SK-N-SH treated with all-trans-retinoic acid at 6 μM for 48 hours (cell line): ENCODE results near the gene WSCD2.

Experiments used
- ATAC-seq: fragments of 200-7000 bp; cut with Tn5 transposase; 3 replicates; pipeline ENCODE4 v1.9.1; 2020; ENCODE audit warnings: mild to moderate bottlenecking, moderate library complexity
- ARNTL ChIP-seq: fragments of 450-650 bp; formaldehyde crosslinking; IDR thresholded peaks from 2 replicates; pipeline ENCODE4 v1.5.0; 2020; ENCODE audit warnings: low read depth, mild to moderate bottlenecking, moderate library complexity, borderline replicate concordance
- BACH2 ChIP-seq: fragments of 250-450 bp; sonication (Bioruptor Pico); IDR thresholded peaks from 2 replicates; pipeline ENCODE4 v1.9.0; 2021; ENCODE audit warnings: mild to moderate bottlenecking, borderline replicate concordance
- CSDC2 ChIP-seq: fragments of 250-450 bp; sonication (Bioruptor Pico); IDR thresholded peaks from 2 replicates; pipeline ENCODE4 v1.5.0; 2020; ENCODE audit warnings: mild to moderate bottlenecking, moderate library complexity
- CSRNP3 ChIP-seq: fragments of 250-450 bp; sonication (Bioruptor Pico); IDR thresholded peaks from 2 replicates; pipeline ENCODE4 v1.5.1; 2021; ENCODE audit warnings: mild to moderate bottlenecking, moderate library complexity
- ESRRG ChIP-seq: fragments of 250-450 bp; sonication (Bioruptor Pico); IDR thresholded peaks from 2 replicates; pipeline ENCODE4 v1.6.1; 2021; ENCODE audit warnings: mild to moderate bottlenecking
- GLIS3 ChIP-seq: fragments of 250-450 bp; sonication (Bioruptor Pico); IDR thresholded peaks from 2 replicates; pipeline ENCODE4 v1.5.0; 2020; ENCODE audit warnings: mild to moderate bottlenecking, moderate library complexity
- ISL1 ChIP-seq: fragments of 250-450 bp; sonication (Bioruptor Pico); IDR thresholded peaks from 2 replicates; pipeline ENCODE4 v2.1.2; 2022; ENCODE audit warnings: mild to moderate bottlenecking, moderate library complexity
- OSR1 ChIP-seq: fragments of 250-450 bp; sonication (Bioruptor Pico); IDR thresholded peaks from 2 replicates; pipeline ENCODE4 v1.8.0; 2022; ENCODE audit warnings: moderate library complexity, mild to moderate bottlenecking, inconsistent platforms
- PATZ1 ChIP-seq: fragments of 250-450 bp; sonication (Bioruptor Pico); IDR thresholded peaks from 2 replicates; pipeline ENCODE4 v1.8.0; 2020; ENCODE audit warnings: mild to moderate bottlenecking, moderate library complexity, borderline replicate concordance
- PPARA ChIP-seq: fragments of 250-450 bp; sonication (Bioruptor Pico); IDR thresholded peaks from 2 replicates; pipeline ENCODE4 v1.5.0; 2020; ENCODE audit warnings: mild to moderate bottlenecking, borderline replicate concordance
- RARB ChIP-seq: fragments of 250-450 bp; sonication (Bioruptor Pico); IDR thresholded peaks from 2 replicates; pipeline ENCODE4 v1.8.0; 2021; ENCODE audit warnings: mild to moderate bottlenecking, moderate library complexity
- TOX ChIP-seq: fragments of 250-450 bp; sonication (Bioruptor Pico); IDR thresholded peaks from 2 replicates; pipeline ENCODE4 v1.8.0; 2021; ENCODE audit warnings: mild to moderate bottlenecking, moderate library complexity, borderline replicate concordance
- TSHZ2 ChIP-seq: fragments of 250-450 bp; sonication (Bioruptor Pico); IDR thresholded peaks from 2 replicates; pipeline ENCODE4 v1.5.0; 2020; ENCODE audit warnings: mild to moderate bottlenecking, moderate library complexity
- ZC3H10 ChIP-seq: fragments of 250-450 bp; sonication (Bioruptor Pico); IDR thresholded peaks from 2 replicates; pipeline ENCODE4 v1.5.1; 2021; ENCODE audit warnings: mild to moderate bottlenecking, moderate library complexity
- ZFP3 ChIP-seq: fragments of 250-450 bp; sonication (Bioruptor Pico); IDR thresholded peaks from 2 replicates; pipeline ENCODE4 v1.5.0; 2020; ENCODE audit warnings: mild to moderate bottlenecking, moderate library complexity
- ZNF565 ChIP-seq: fragments of 450-650 bp; formaldehyde crosslinking; conservative IDR thresholded peaks from 2 replicates; pipeline ENCODE4 v1.5.0; 2020; ENCODE audit warnings: low read depth, mild to moderate bottlenecking, moderate library complexity
- ZNF70 ChIP-seq: fragments of 450-650 bp; formaldehyde crosslinking; IDR thresholded peaks from 2 replicates; pipeline ENCODE4 v1.5.0; 2020; ENCODE audit warnings: mild to moderate bottlenecking, moderate library complexity
- ZNF8 ChIP-seq: fragments of 450-650 bp; formaldehyde crosslinking; IDR thresholded peaks from 2 replicates; pipeline ENCODE4 v1.5.0; 2020; ENCODE audit warnings: mild to moderate bottlenecking, moderate library complexity
- TF ChIP-seq, protein P1 (sequence below): fragments of 250-450 bp; sonication (Bioruptor Pico); IDR thresholded peaks from 2 replicates; pipeline ENCODE4 v1.5.1; 2020; ENCODE audit warnings: low read depth, mild to moderate bottlenecking, moderate library complexity

Gene WSCD2

GRCh38 chr12:108117902-108118301, 11.2 kb upstream of the WSCD2 start (continued):
- TF ChIP-seq PATZ1 (no peak), OSR1 (CRISPR knock-in tag) (no peak), CSDC2 (CRISPR knock-in tag) (no peak), ZNF8 (no peak), ISL1 (CRISPR knock-in tag) (no peak)
- TF ChIP-seq, protein P1, sequence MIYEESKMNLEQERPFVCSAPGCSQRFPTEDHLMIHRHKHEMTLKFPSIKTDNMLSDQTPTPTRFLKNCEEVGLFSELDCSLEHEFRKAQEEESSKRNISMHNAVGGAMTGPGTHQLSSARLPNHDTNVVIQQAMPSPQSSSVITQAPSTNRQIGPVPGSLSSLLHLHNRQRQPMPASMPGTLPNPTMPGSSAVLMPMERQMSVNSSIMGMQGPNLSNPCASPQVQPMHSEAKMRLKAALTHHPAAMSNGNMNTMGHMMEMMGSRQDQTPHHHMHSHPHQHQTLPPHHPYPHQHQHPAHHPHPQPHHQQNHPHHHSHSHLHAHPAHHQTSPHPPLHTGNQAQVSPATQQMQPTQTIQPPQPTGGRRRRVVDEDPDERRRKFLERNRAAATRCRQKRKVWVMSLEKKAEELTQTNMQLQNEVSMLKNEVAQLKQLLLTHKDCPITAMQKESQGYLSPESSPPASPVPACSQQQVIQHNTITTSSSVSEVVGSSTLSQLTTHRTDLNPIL, result no peak

DNA sequence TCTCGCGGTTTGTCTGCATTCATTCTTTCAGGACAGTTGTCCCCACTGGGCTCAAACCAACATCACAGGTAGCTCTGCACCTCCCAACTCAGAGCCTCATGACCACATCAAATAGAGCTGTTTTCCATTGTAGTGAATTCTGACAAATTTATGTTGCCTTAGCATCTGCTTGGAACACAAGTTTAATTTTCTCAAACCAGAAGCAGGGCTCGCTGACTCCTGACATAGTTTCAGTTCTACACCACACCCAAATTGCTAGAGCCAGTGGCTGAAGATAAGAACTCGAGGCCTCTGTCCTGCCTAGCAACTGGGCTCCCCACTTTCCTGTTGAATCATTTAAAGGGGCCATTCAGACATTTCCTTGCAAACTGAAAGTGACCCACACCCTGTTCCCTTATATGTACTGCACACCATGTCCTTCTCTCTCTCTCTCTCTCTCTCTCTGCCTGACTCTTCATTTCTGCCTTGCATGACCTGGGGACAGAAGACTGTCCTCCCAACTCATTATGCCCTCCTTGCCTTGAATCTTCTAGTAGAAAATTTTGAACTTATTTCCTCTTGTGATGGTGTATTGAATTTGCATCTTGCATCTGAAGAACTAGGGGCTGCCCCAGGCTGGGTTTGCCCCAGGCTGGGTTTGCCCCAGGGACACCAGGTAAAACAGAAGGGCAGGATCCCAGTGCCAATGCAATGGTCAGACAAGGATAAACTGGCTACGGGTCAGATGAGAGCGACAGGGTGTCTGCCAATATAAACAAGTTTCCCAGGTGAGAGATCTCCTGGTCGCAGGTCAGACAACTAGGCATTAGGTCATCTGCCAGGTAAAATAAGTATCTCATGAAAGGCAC, 9.7 kb upstream of the WSCD2 start:
- no peak for TF ChIP-seq PPARA
- no peak for TF ChIP-seq ISL1 (CRISPR knock-in tag)
- TF ChIP-seq ZNF565, result no peak
- ATAC-seq, result no peak

GRCh38 chr12:108119974-108120862, 8.9 kb upstream of the WSCD2 start:
- ATAC-seq, result no peak

GRCh38 chr12:108120863-108121165, 8.3 kb upstream of the WSCD2 start:
- ATAC-seq, result no peak
- TF ChIP-seq ZC3H10 (CRISPR knock-in tag) (no peak), RARB (CRISPR knock-in tag) (no peak), ARNTL (CRISPR knock-in tag) (no peak), BACH2 (CRISPR knock-in tag) (no peak), CSDC2 (CRISPR knock-in tag) (no peak), ZNF70 (CRISPR knock-in tag) (no peak), OSR1 (CRISPR knock-in tag) (no peak), PPARA (no peak), CSRNP3 (CRISPR knock-in tag) (no peak), ISL1 (CRISPR knock-in tag) (no peak), TSHZ2 (no peak), GLIS3 (CRISPR knock-in tag) (no peak), TOX (CRISPR knock-in tag) (no peak)
- TF ChIP-seq, protein P1, result no peak

More at GRCh38 chr12:108119974-108120862, 8.9 kb upstream of the WSCD2 start:
- TF ChIP-seq ZFP3 (CRISPR knock-in tag) (no peak), ZNF70 (CRISPR knock-in tag) (peak; percentile 56; the same call in 1 of the 2 replicates), ESRRG (no peak), TOX (CRISPR knock-in tag) (no peak), PATZ1 (no peak), OSR1 (CRISPR knock-in tag) (no peak)
- TF ChIP-seq, protein P1, result no peak
